Fibroblast of peridontal ligament (primary cell): ENCODE results near the gene MAPK8.

Experiments
- DNase-seq: peaks from one replicate; pipeline ENCODE4 v3.0.0-alpha.2; 2010; ENCODE audit errors: extremely low read depth

MAPK8 gene

DNA sequence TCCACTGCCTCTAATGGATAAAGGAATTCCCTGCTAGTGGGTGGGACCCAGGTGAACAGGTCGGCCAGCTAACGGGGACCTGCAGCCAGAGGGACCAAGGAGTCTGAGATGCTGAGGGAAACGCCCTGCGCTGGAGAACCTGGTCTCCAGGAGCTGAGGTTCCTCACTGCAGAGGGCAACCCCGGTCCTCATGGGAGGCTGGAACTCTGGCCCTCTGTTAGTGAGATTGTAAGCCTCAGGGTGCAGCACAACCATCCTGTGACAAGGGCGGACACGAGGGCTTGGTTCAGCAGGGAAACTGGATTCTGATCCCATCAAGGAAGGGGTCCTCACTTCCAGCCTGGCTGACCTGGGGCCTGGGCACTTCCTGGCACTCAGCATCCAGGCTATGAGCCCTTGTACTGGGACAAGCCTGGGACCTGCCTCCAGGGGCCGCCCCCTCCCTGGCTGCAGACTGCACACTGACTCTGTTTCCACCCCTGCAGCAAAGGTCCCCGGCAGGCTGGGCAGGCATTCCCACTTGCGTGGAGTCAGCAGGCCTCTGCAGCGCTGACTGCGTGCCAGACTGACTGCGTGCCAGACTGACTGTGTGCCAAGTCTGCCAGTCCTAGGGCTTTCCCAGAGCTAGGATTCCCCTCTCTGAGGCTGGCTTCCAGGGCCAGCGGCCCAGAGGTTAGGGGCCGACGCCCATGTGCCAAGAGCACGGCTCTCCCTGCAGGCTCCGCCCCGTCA lies 143.2 kb downstream of the MAPK8 start:
- DNase-seq, result no peak

DNA sequence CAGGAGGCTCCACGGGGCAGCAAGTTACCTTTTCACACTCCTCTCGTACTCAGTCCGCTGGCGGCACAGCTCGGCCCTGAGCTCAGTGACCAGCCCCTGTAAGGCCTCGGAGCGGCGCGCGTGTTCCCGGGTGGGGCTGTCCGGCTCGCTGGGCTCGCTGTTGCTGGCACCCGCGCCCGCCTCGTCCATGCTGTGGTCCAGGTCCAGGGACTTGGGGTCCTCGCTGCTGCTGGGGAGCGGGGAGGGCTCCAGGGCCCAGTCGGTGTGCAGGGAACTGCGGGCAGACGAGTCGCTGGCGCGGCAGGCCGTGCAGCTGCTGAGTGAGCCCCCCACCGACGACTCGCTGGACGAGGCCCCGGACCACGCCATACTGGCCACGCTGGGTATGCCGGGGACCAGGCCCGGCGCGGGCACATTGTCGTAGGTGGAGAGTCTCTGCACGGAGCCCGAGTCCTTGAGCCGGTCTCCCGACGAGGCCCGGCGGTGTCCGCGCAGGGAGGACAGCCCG lies 143.8 kb downstream of the MAPK8 start:
- DNase-seq, result no peak

DNA sequence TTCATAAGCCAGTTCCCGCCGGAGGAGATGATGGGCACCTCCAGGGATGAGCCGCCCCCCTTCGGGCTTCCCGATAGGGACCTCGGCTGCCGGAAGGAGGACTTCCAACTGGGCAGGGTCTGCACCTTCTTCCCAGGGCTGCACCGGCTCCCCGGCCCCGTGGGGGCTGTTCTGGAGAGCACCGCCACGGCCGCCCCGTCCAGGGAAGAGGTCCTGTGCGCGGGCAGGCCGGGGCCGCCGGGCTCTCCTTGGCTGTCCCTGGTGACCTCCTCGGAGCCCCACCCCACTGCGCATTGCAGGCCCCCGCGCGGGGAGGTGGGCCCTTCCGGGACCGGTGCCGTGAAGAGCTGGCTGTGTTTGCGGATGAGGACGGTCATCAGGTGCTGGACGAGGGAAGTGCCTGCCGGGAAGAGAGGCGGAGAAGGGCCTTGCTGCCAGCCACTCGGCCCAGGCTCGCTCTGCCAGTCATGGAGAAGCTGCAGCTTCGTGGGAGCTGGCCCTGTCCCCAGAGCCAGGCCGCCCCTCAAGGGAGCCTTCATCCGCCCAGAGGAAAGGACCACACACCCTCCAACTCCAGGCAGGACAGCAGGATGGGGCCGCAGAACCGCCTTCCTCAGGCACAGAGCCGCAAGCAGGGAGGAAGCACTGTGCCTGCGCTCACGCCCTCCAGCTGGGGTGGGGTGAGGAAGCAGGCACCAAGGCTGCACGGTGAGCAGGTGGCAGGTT lies 144.4 kb downstream of the MAPK8 start:
- no peak for DNase-seq

DNA sequence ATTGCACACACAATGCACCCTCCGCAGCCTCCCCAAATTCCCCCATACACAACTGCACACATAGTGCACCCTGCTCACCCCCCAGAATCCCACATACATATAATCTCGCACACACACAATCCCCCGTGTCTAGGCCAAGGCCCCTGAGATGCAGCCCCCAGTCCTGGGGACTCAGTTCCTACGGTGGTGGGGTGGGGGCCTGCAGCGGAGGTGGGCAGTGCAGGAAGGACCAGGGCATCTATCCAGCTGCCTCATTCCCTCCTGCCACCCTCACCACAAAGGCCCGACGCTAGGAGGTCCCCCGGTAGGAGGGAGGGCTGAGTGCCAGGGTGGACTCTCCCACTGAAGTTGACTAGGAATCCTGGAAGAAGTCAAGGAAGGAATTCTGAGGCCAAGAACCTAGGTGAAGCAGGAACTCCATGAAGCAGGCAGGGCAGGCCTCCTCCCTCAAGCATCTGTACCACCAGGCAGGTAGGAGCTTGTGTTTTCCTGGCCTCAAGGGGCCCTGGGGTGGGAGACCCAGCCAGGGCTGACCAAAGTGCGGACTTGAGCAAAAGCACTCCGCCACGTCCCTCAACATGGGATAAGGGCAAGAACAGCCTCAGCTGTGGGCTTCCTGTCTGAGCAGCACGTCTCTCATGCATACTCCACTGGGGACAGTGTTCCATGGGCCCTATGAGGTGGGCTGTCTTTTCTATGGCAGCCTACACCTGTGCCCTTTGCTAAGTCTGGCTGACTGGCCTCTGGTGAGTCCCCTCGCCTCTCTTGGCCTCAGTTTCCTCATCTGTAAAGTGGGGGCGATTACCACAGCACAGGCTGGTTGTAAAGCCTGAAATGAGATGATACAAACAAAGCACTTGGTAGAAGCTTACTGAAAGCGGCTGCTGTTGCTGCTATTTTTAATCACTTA lies 145.7 kb downstream of the MAPK8 start:
- DNase-seq, result no peak

DNA sequence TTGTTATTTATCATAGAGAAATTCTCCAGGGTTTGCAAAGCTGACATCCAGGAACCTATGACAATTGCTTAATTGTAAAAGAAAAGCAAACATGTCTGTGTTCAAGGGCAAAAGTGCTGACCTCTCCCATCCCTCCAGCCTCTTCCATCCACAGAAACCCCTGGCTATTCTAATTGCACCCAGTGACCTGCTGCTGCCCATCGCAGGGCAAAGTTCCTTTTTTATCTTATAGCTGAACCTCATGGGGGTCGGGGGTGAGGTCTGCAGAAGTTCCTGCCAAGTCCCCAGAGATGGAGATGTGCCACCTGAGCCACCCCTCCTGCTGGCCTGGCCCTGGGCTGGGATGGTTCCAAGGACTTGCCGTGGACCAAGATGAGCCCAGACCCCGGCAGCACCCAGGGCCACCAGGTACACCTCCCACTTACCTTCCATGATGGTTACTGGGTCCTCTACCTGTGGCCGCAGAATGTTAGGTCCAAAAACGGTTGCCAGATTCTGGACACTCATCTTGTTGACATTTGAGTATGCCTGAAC lies 146.5 kb downstream of the MAPK8 start:
- DNase-seq, result no peak

DNA sequence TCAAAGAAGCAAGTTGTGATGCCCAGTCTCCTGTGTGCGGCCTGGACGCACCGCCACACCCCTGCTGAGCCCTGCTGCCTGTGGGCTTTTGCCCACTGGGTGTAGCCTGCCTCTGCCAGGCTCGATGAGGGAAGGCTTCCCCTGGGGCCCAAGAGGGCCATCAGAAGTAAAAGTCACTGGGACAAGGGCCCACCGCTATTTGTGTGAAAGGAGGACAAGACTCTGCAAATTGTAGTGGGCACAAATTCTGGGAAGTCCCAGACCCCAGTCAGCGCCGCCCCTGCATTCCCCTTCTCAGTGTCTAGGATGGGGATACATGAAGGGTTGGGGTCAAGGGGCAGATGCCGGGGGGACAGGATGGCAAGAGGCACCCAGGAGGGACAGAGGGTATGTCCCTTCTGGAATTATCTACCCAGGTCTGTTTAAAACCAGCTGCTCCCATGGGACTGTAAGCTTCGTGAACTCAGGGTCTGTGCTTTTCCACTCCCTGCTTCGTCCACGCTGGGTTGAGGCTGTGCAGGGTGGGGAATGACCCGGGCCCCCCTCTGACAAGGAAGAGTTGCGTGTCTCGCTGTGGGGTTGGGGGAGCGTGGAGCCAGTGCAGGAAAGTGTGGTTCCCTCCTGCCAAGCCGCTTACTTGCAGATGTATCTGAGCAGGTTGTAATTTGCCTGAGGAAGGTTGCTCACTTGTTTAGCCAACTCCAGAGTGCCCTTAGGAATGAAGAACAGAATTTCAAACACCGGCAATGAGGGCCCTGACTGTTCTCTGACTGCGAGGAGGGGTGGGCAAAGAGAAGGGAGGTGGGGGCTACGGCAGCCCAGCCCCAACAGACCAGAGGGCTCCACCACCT lies 147.2 kb downstream of the MAPK8 start:
- no peak for DNase-seq

DNA sequence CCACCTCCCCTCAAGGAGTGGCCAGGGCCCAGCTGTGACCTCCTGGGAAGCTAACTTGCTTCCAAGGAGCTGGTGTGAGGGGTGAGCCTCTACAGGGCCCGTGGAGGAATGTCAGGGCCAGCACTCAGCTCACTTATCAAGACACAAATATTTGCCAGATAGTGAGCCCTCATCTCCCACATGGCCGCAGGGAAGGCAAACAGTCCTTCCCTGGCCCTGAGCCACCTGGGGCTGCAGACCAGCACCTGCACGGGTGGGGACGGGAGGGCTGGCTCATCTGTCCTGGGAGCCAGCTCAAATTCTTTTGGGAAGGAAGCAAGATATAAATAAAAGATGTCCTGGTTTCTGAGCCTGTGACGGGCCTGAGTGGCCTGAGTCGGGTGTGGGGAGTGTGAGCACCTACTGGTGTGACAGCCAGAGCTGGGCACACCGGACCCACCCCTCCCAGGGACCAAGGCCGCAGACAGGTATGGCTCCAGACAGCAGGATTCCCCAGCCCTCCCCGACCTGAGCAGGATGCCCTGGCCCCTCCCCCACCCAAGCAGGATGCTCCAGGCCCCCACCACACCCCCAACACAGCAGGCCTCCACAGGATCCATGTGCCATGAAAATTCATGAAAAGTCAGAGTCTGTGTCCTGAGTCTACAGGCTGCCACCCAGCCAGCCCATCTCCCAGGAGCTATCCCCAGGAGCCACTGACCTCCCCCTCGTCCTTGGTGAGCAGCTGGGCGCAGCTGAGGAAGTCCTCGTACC lies 148.0 kb downstream of the MAPK8 start:
- DNase-seq, result no peak

DNA sequence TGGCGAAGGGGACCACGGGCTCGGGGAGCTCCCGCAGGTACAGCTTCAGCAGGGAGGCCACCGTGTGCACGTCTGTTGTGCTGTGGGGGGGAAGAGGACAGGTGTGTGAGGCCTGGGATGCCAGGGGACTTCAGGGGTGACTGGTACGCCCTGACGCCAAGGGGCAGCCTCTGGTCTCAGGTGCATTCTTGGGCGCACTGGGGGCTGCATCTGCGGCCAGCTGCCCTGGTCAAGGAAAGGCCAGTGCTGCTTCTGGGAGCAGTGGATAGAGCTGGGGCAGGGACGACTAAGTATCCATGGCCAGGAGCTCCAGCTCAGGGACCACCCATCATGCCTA lies 148.5 kb downstream of the MAPK8 start:
- DNase-seq, result no peak

DNA sequence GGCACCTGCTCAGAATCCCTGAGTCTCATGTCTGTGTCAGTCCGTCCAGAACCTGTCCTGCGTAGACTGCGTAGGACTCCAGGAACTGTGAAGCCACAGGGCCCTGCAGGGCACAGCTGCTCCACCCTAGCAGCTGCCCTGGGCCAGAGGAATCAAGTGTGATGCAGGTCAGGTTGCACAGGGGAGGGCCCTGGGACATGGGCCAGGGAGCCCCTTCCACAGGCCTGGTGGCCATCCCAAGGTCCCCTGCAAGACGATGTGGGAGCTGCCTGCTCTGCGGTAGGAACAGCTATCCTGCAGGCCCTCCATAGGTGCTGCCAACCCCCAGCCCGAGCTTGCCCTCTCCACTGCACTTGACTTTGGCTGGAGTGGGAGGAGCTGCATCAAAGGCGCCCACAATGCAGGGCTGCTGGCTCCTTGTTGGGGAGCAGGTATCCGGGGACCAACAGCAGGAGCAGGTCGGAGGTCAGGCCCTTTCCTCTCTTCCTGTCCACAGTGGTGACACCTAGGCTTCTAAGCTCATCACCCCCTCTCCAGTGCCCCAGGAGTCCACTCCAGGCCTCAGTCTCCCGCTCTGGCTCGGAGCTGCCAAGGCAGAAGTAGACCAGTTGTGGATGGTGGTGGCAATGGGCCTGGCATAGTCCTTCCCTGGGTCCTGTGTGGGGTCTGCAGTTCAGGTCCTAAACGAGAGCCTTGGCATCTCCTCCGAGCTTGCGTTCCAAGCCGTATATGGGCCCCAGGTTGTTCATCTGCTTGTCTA lies 149.1 kb downstream of the MAPK8 start:
- DNase-seq, result no peak

DNA sequence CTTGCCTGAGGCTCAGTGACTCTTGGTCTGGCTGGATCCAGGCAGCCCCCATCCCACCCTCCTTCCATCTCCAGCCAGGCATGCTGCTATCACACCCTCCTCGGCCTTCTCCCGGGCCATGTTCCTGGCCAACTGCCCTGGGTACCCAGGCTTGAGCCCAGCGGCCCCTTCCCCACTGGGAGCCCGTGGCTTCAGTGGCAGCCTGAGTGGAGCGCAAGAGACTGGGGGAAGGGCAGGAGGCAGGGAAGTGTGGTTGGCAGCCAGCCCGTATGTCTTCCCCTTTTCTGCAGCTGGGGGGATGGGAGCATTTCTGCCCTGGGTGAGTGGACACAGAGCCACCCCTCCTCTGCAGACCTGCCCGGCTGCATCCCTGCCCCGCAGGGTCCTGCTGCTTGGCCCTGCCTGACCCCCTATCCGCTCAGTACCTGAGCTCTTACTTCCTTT lies 149.9 kb downstream of the MAPK8 start:
- DNase-seq, result no peak

DNA sequence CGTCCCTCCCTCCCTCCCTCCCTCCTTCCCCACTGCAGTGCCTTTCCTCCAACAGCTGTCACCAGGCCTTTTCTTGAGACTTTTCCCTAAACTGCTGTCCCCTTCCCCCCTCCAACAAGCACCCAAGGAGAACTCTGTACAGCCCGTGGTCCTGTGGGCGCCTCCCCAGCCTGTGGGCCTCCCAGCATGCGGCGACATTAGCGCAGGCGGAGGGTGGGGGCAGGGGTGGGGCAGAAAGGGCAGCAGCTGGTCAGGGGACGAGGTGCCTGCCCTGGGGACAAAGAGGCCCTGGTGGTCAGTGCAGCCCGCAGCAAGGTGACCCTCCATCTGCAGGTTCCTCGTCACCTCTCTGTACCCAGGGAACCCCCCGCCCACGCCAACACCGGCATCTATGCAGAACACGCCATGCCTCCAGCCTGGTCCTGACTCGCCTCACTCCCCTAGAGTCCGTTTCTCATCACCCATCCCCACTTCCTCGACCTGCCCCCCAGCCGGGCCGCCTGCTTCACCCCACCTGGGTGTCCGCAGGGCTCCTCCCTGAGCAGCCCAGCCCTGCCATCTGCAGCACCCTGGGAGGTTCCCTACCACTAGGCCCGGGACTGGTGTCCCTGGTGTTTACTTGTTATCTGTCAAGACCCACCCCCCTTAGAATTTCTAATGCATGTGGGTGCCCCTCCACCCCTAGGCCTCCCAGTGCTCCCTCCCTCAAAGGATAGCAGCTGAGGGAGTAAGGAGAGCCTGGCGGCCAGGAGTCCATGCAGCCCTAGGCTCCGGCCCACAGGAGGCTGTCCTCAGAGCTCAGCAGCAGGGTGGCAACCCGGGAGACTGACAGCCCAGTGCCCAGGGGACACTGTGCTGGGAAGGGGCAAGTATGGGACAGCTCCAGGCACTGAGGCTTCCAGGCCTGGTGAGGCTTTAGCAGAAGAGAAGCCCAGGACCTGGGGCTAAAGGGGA lies 150.6 kb downstream of the MAPK8 start:
- no peak for DNase-seq

DNA sequence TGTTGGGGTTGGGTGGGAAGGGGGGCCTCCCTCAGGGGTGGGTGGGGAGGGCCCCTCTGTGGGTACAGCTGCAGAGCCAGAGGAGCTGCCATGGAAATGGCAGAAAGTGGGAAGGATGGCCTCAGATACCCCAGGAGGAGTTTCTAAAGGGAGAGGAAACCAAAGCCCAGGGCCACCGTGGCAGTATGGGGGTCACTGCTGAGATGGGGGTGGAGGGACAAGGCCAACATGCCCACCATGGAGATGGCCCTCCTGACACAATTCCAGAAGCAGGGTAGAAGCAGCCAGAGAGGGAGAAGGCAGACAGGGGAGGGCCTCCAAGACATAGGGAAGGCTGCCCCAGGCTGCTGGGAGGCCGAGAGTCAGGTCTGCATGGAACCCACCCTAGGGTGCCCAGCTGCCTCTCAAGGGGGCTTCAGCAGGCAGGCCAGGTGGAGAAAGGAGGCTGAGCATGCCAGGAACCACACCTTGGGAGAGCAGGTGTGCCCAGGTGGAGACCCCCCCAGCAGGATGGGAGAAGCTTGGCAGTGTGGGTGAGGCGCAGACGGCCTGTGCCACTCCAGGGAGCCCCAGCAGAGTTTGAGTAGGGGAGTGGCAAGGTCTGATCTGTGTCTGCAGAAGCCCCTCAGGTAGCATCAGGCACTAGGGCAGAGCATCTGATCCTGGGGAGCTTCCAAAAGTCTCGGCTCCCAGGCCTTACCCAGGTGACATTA lies 151.6 kb downstream of the MAPK8 start:
- DNase-seq, result no peak

DNA sequence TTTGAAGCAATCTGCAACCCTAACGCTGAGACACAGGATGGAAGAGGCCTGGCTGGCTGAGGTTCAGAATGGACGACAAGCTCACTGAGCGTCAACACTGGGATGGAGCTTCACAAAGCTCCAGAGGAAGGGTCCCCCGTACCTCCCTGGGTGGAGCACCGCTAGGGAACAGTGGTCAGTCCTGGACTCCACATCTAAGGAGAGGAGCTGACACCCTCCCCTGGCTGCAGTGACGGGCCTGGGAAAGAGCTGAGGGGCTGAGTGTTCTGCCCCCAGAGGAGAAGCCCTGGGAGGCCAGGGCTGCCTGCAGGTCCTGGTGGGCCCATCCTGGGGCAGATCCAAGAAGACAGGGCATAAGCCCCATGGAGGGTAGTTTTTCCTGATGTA lies 152.2 kb downstream of the MAPK8 start:
- DNase-seq, result no peak

DNA sequence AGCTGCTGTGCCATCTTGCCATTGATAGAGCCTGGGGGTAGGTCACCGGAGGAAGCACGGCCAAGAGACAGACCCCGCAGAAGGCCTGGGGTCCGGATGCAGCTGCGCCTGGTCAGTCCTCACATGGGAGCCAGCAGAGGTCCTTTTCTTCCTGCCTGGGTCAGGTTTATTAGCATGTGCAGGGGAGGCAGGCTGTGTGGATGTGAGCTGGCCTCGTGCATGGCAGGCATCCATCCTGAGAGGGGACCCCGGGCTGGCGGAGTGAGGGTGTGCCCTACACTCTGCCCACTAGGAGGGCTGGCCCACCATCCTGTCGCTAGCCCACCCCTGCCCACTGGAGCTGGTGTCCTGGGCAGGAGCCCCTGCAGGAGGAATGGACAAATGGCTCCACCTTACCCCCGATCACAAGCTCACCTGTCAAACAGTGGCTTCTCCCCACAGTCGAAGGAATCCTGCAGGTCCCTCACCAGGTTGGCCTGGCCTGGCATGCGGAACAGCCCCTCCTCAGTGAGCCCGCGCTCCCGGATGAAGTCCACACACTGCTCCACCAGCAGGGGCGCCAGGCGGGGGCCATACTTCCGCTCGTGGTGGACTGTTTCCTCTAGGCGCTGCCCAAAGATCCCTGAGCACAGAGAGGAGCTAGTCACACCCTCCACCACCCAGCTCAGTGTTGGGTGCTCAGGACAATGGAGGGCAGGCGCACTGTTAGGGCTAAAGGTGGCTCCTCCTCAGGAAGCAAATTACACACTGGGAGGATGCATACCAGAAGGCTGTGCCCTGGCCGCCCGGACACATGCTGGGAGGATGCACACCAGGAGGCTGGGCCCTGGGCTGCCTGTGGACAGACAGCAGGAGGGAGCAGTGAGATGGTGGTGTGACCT lies 153.0 kb downstream of the MAPK8 start:
- DNase-seq, result no peak

DNA sequence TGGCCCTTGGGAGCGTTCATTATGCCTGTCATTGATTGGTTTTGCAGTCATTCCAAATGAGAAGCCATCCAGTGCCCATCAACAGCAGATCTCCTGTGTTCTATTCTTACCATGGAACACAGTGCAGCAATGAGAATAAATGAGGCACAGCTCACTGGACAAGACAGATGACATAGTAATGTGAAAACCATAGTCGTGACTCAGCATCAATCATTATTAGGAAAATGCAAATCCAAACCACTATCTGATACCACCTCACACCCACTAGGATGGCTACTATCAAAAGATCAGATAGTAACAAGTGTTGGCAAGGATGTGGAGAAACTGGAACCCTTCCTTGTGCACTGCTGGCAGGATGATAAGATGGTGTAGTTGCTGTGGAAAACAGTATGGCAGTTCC lies 153.7 kb downstream of the MAPK8 start:
- DNase-seq, result no peak

DNA sequence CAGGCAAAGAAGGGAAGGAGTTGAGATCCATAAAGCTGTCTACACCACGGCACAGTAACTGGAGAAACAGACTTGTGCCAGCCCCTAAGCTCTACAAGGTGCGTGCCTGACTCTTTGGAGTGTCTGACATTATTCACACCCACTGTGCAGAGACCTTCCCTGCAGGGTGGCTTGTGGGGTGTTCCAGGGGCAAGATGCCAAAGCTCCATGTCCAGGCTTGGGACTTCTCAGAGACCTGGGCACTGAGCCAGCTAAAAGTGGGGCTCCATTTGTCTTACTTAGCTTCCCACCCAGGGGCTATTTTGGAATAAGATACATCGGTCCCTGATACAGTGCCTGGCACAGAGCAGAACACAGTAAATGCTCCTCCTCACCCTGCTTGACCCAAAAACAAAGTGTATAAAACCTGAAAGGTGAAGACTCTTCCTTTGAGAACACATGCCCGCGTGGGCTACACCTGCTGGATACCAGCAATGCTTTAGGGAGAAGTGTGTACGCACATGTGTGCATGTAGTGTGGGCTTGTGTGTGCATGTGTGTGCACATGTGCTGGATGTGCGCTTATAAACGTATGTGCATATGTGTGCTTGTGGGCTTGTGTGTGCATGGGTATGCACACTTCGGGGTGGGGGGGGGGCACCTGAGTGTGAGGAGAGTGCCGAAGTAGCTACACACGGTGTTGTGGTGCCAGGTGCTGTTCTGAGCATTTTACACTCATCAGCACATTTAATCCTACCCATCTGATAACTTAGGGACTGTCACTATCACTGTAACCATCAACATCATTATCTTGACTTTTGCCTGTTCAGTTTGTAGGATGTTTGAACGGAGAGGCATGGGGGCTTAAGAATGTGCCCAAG lies 155.4 kb downstream of the MAPK8 start:
- DNase-seq, result no peak
